GM21576 (cell line): ENCODE results near the gene MAT2B.
"Not testable (repeated sequence)": the region's sequence is repeated elsewhere in the genome, so short reads cannot be mapped to it uniquely, and the experiment has no call there.

ENCODE experiments used
- ATAC-seq: cut with Tn5 transposase; IDR thresholded peaks from one replicate; pipeline ENCODE4 v1.9.1; 2021; ENCODE audit warnings: mild to moderate bottlenecking, moderate library complexity; ENCODE audit not compliant: unreplicated experiment

MAT2B gene

DNA sequence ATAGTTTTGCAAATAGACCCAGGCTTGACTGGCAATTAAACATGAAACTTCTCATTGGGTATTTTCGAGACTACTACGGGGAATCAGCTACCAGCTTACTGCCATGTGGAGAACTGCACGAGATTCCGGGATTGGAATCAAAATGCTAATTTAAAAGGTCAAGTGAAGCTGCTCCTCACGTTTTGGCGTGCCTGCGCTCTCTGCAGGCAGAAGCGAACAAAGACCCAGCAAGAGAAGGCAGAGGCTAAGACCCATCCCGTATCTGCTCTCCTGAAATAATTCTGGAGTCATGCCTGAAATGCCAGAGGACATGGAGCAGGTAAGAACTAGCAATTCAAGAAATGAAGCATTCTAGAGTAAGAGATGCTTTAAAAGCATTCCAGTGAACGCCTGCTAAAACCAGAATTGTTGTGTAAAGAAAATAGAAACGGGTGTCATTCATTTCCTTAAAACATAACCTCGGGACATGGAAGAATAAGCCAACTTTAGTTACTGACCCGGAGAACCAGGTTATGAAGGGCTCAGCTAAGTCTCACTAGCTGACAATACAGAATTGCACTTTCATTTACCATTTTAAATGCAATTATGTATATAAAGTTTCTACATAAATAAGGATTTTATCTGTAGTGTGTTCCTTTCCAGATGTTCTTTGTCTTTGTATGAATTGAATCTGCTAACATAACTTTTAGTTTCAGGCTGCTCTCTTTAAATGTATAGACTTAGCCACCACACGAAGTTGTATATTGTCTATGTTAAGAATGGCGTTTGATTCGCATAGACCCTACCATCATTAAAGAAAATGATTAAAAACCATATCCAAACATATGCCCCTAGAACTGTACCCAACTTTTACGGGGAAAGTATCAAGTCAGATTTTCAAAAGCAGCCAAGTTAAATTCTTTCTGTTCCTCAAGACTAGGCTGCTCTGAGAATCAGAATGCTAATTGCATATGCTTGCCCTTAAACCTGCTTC, 2.0 kb upstream of the MAT2B start:
- ATAC-seq, result peak; percentile 13

DNA sequence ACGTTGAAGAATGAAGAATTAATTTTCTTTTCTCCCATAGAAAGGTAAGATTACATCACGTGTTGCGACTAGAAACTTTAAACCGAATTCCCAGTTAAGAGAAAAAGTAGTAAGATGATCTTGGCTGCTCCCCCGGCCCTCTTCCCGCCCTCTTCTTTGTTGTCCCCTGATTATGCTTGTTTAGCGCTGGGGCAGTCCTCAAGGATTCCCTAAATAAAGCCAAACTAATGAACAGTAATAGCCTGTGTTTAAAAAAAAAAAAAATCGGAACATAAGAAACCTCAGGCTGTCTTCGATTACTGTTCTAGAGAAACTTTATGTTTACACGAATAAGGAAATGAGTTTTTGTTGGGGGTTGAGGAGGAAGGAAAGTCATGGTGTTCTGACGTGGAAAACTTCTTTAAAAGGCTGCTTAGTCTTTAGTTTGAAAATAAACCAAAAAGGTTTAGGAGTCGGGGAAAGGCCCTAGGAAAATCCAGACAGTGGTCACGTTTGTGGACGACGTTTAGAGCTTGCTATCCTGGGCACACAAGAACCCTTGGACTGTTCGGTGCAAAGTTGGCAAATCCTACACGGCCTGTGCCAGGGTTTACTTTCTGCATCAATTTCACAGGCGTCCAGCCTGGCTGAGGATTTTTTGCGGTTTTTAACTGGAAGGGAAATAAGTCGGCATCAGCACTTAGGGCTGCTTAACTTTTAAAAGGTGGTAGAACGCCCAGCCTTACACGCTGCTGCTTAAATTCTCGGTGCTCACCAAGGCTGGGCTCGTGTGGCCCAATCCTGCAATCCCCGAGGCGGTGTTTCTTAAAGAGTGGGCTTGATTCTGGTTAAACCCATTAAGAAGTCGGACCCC, 1.1 kb upstream of the MAT2B start:
- no peak for ATAC-seq

DNA sequence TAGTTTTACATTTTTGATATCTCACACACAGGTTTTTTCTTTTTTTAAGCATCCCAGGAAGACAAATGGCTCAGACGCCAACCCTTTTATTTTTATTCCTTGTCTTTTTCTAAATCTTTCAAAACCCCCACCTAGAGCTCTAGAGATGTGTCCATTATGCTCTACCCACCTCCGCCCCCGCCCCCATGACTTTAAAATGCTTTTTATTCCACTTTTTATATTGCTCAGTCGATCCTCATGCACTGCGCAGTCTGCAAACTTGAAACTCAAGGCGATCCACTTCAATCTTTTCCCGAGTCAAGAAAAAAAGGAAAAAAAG, 411 bp upstream of the MAT2B start:
- no peak for ATAC-seq

DNA sequence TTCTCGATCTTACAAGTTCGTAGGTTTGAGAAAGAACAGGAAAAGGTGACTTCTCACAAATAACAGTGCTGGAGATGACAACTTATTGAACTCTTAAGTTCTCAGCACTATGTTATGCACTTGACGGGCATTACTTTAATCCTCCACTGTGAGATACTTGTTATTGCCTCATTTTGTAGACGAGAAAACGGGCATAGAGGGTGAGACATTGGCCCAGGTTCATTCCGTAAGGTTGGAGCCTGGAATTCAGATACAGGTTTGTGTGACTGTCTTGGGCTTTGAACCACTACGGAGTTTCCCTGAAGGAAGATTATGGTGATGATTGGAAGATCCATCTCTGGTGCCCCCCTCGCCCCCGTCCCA, 657 bp downstream of the MAT2B start:
- peak; percentile 10 for ATAC-seq

DNA sequence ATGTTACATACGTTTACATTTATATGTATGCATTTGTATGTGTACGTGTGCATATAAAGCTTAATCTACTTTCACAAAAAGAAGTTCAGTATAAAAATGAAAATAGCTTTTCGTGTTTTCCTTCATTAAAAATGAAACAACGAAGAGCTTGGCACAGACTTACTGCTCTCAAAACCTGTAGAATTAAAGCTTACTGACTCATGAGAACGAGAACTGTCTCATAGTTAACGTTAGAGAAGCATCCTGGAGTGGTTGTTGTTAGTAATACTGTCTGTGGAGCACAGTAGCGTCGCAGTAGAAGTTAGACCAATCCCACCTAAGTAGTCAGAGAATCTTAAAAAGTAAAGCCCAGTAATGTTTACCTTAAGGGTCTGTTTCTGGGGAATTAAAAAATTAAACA, 1.3 kb downstream of the MAT2B start:
- no peak for ATAC-seq

DNA sequence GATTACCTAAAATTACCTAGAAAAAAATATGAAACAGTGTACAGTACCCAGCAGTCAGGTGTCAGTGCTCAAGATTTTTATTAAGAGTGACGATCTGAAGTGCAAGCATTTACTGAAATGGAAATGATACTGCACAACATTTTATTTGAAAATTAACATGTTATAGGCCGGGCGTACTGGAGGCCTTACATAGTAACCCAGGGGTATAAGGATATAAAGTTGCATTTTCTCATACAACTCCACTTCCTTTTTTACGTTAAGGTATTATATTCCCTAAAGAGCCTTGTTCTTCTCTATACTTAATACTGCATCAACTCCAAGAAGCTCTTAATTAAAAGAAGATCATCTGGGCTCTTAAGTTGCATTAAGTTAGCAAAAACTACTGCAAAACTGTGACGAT, 3.3 kb downstream of the MAT2B start:
- no peak for ATAC-seq

DNA sequence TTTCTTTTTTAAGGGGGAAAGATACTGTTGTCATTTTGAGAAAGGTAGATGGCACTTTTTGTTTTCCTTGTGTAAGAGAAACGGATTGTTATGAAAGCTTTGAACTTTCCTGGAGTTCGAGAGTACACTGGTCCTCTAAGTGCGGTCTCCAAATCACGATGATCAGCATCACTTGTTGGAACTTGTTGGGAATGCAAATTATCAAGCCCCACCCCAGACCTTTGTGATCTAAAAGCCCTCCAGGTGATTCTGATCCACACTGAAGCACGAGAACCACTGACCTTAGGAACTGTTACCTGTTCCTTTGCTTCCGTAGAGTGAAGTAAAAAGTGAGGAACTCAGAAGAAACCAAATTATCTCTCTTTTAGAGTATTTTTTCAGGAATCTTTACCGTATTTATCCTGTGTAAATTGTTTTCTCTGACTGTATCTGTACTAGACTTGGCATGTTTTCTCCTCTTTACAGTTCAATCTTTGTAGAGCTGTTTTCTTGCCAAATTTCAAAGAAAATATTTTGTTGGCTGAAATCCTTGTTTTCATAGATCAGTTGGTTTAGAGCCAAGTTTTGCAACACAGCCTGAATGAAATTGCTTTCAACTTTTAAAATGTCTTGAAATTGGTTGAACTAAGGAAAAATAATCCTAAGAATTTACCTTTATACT, 4.0 kb downstream of the MAT2B start:
- no peak for ATAC-seq

DNA sequence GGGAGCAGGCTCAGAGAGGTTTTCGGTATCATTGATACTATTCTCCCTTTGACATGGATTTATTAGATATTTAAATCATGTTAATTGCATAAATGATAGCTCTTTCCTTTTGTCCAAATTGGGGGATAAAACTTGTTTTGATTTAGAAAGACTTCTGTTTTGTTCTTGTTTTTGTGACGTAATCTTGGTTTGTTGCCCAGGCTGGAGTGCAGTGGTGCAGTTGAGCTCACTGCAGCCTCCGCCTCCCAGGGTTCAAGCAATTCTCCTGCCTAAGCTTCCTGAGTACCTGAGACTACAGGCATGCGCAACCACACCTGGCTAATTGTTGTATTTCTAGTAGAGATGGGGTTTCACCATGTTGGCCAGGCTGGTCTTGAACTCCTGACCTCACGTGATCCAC, 7.1 kb downstream of the MAT2B start:
- ATAC-seq, result no peak

DNA sequence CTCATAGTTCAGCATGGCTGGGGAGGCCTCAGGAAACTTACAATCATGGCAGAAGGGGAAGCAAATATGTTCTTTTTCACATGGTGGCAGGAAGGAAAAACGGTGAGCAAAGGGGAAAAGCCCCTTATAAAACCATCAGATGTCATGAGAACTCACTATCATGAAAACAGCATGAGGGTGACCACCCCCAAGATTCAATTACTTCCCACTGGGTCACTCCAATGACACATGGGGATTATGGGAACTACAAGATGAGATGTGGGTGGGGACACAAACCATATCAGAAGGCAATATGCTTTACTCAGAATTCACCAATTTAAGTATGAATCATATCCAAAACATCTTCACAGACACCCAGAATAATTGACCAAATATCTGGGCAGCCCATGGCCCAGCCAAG, 19.7 kb downstream of the MAT2B start:
- ATAC-seq, result no peak

DNA sequence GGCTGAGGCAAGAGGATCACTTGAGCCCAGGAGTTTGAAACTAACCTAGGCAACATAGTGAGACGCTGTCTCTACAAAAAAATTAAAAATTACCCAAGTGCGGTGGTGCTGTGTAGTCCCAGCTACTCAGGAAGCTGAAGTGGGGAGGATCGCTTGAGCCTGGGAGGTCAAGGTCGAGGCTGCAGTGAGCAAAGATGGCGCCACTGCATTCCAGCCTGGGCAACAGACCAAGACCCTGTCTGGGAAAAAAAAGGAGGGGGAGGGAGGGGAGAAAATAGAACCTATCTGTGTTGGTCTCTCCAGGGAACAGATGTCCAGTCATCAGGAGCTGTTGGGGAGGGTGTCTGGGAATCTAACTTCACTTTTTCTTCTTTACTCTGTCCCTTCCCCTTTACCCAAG, 24.3 kb downstream of the MAT2B start:
- ATAC-seq, result no peak

DNA sequence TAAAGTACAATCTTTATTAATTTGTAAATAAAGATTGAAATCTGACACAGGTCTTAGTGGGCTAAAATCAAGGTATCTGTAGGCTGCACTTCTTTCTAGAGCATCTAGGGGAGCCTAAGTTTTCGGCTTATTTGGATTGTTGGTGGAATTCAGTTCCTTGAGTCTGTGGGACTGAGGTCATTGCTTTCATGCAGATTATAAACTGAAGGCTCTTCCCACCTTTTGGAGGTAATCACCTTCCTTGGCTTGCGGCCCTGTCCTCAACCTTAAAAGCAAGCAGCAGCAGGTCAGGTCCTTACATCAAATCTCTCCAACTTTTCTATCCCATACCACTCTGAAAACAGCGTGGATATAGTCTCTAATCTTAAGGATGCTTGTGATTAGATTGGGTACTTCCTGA, 25.9 kb downstream of the MAT2B start:
- no peak for ATAC-seq

DNA sequence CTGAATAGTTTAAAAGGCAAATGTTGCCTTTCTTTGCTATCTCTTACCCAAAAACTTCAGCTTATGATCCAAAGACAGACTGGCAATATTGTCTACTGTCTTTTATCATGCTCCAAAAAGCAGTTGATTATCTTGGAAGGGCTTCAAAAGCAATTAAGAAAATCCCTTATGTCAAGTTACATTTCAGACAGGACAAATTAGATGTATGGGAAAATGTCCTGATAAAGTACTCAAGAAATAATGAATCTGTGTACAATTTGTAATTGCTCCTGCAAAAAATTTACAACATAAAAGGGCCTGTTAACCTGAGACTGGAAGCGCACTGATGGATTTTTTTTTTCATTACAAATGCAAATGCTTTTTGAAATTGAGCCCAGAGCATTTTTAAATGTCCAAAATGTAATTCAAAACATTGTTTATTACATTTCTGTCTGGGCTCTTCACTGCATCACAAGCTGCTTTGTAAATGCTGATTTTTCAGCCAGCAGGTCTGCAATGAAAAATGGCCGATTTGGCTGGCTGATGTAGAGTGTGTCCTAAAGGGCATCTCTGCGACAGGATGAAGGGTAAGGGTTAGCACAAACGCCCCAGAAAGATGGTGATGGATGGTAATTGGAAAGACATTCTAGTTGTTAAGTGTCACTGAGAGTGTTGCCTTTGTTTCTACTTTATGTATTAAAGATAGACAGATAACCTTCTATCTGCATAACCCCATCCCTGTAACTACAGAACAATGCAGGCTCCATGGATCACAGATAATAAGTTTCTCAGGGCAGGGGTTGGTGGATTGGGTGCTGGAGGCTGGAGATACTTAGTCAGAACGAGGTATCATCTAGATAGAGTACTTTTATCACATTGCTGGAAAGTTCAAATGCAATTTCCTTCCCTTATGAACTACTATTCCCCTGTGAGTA, 27.0 kb downstream of the MAT2B start:
- no peak for ATAC-seq

DNA sequence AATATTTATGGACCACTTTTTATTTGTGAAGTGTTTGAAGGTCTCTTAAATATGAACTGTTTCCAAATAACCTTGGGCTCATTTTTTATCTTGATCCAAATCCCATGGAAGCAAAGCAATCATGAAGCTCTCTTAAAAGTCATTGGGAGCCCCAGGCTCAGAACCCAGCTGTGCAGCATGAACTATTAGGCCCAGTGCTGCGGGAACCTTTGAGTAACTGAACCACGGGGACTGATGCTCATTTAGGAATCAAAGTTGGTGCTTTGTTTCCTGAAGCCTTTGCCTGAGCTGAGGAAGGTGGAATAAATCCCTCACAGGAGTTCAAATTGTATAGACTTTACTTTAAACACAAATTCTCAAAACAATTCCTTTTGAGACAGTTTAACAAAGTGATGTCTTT, 27.8 kb downstream of the MAT2B start:
- ATAC-seq, result no peak

DNA sequence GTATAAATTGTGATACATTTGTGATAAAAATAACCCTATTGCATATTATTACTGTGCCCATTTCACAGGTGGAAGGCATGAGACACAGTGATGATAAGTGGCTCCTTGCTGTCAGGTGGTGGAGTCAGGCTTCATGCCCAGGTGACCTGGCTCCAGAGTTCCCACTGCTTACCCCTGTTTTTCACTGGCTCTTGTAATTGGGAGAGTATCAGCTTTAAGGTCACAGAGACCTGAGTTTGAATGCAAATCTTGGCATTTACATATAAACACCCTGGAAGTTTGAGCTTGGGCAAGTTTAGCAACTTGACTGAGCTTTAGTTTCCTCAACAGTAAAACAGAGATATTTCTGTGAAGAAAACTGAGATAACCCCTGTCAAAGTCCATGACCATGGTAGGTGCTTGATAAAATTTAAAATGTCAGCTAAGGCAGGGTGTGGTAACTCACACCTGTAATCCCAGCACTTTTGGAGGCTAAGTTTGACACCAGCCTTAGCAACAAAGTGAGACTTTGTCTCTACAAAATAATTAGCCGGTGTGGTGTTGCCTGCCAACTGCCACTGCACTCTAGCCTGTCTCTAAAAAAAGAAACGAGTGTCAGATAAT, 29.2 kb downstream of the MAT2B start:
- no peak for ATAC-seq

DNA sequence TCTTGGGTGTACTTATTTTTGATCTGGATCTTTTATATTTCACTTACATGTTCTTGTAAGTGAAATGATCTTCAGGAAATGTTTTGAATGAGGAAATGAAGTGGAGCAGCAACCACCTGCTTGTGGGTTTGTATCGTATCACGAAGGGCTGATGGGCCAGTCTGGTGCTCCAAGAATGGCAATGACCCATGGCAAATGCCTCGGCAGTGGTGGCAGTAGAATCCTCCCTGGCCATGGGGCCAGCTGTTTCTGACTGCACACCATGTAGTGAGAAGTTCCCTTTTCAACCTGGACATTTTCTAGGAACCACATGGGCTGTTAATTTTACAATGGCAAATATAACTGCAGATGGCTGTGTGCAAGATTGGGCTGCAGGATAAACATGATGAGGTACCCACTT, 29.9 kb downstream of the MAT2B start:
- no peak for ATAC-seq

DNA sequence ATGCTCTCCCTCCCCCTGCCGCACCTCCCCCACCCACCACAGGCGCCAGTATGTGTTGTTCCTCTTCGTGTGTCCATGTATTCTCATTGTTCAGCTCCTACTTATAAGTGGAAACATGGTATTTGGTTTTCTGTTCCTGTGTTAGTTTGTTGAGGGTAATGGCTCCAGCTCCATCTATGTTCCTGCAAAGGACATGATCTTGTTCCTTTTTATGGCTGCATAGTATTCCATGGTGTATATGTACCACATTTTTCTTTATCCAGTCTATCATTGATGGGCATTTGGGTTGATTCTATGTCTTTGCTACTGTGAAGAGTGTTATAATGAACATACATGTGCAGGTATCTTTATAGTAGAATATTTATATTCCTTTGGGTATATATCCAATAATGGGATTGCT, 31.0 kb downstream of the MAT2B start:
- ATAC-seq, result not testable (repeated sequence)

DNA sequence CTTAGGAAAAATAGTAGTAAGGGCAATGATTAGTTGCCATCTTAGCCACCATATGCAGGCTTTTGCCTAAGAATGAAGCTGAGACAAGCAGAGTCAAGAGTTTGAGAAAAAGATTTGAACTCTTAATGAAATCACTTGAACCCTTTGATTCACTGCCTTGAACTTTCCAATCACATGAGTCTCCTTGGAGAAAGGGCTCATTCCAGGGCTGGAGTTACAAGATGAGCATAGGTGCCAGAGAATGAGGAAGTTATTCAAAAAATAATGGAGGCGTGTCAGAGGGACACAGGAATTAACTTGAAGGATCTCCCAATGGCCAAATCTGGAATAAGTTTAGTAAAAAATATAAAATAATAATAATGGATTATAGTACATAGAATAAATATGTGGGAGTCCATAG, 35.3 kb downstream of the MAT2B start:
- ATAC-seq, result no peak

DNA sequence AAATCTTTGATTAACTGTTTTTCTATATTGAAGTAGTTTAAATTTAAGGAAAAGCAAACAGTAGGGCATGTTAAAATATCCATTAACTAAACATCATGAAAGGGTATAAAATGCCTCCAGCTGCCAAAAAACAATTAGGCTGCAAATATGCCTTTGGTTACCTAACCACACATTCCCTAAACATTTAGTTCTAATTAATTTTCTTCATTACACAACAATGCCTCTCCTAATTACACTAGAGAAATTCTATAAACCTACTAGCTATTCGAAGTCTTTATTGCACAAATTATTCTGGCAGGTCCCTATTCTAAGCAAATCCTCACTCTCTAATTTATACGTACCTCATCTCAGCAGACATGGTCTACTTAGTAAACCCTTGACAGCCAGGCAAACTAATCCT, 37.4 kb downstream of the MAT2B start:
- ATAC-seq, result no peak

DNA sequence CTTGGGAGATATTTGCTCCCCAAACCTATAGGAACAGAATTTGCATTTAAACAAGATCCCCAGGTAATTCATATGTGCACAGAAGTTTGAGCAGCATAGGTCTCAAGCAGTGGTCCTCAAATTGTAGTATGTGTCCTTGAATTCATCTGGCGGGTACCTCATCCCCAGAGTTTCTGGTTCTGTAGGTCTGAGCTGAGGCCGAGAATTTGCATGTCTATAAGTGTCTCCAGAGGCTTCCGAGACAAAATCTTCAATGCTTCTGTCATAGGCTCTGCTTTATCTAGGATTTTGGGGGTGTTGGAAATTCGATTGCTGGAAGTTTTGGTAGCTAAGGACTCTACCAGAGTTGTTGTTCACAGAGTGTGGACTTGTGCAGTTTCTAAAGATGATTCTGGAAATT, 38.6 kb downstream of the MAT2B start:
- no peak for ATAC-seq

DNA sequence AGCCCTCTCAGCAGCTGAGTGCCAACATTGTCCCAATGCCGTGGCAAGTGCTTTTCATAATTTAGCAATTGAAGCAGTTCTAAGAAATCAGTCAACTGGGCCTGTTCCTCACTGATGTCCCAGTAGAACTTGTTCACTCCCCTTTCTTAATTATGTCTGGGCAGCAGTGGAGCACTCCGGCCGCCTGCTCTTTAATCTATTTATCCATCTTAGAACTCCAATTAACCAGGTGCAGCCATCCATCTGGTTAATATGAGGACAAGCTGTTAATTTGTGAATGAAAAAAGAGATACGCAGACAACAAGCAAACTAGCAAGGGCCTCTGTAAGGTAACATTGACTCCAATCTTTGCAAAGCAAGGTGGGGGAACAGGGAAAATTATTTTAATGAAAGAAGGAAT, 39.4 kb downstream of the MAT2B start:
- ATAC-seq, result no peak
